ENCODE data around the gene SERTAD4.

The SERTAD4 gene

GRCh38 chr1:210222340-210223006 is 10.1 kb upstream of the SERTAD4 start:
- no peak overlapping the region for H3K4me3 Mint-ChIP-seq
- no peak overlapping the region for H3K27ac Mint-ChIP-seq
- no peak for ATAC-seq
- H3K27me3 Mint-ChIP-seq = peaks cover 13% of the 10 kb centered on the region
- H3K4me1 Mint-ChIP-seq = no peaks in the 10 kb centered on the region
- no peaks in the 10 kb centered on the region for H3K36me3 Mint-ChIP-seq
- H3K9me3 Mint-ChIP-seq = no peaks in the 10 kb centered on the region

- Mint-ChIP-seq H3K4me3 (no peak overlapping the region), H3K9me3 (no peaks in the 10 kb centered on the region), H3K27ac (no peak overlapping the region), H3K27me3 (peaks cover 13% of the 10 kb centered on the region), H3K4me1 (no peaks in the 10 kb centered on the region), H3K36me3 (no peaks in the 10 kb centered on the region)
- ATAC-seq = no peak
Measured at GRCh38 chr1:210223226-210223904, 9.2 kb upstream of the SERTAD4 start.

DNA sequence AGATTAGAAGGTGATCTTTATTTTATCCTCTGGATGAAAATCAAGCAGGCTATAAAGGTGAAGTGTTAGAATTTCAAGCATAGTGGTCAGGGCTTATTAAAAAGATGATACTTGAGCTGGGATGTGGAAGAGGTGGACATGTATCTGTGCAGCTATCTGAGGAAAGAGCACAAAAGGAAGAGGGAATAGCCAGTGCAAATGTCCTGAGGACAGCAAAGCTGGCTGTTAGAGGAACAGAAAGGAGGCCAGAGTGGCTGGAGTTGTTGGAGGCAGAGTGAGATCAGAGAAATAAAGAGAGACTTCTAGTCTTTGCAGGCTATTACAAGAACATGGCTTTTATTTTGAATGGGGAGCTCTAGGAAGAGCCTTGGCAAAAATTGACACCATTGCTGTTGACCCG is 4.4 kb upstream of the SERTAD4 start:
- Mint-ChIP-seq H3K9me3 (no peaks in the 10 kb centered on the region), H3K27ac (no peak overlapping the region), H3K4me1 (no peaks in the 10 kb centered on the region), H3K36me3 (no peaks in the 10 kb centered on the region), H3K27me3 (peaks cover 15% of the 10 kb centered on the region), H3K4me3 (no peak overlapping the region)
- ATAC-seq = no peak

DNA sequence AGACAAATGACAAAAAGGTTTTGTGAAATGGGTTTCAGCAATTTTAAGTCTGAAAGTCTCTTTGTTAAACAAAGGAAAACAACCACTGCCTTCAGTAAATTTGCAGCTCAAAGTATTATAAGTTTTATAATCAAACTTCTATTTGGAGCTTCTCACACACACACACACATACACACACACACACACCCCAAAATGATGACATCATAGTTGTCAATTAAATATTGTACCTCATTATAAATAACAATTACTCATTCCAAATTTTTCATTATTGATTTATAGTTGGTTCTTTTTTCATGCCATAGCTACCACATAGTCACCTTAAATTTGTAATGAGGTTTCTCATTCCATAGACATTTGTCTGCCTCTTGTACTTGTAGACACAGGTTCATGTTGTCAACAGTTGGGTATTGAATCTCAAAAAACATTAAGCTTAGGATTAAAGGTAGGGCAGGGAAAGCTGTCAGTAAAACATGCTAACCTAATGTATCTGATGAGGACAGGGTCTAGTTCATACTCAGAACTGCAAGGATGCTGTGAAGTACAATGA is 2.4 kb upstream of the SERTAD4 start:
- ATAC-seq = no peak
- H3K4me1 Mint-ChIP-seq = peaks cover 6% of the 10 kb centered on the region
- no peaks in the 10 kb centered on the region for H3K36me3 Mint-ChIP-seq
- no peak overlapping the region for H3K27ac Mint-ChIP-seq
- peaks cover 29% of the 10 kb centered on the region for H3K27me3 Mint-ChIP-seq
- H3K4me3 Mint-ChIP-seq = no peak overlapping the region
- no peaks in the 10 kb centered on the region for H3K9me3 Mint-ChIP-seq

DNA sequence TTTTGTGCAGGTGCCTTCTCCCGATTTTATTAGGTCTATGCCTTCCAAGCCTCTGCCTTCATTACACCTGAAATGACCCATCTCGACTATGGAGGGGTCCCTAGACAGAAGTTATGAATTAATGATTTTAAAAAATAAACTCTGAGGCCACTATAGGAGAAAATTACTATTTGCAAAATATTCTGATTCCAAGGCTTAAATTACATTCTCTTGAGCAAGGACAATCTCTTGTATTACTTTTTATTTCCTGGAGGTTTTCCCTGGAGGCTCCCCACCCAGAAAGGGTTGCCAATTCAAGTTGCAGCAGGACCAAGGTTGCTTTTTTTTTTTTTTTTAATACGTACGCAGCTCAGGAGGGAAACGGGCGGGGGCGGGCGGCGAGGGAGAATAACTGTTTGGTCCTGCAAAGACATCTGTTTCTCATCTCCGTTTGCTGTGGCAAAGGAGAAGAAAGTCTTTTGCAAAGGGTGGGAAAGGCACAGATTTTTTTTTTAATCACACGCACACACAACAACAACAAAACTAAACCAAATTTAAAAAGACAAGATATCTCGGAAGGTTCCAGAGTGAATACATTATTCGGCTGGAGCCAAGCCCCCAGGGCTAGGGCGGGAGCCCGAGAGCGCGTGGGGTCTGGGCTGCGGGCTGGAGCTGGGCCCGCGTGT is 618 bp upstream of the SERTAD4 start:
- Mint-ChIP-seq H3K9me3 (no peaks in the 10 kb centered on the region), H3K27ac (no peak overlapping the region), H3K27me3 (peaks cover 45% of the 10 kb centered on the region), H3K4me3 (peak overlapping the region; percentile 63), H3K4me1 (peaks cover 6% of the 10 kb centered on the region), H3K36me3 (no peaks in the 10 kb centered on the region)
- ATAC-seq = no peak

DNA sequence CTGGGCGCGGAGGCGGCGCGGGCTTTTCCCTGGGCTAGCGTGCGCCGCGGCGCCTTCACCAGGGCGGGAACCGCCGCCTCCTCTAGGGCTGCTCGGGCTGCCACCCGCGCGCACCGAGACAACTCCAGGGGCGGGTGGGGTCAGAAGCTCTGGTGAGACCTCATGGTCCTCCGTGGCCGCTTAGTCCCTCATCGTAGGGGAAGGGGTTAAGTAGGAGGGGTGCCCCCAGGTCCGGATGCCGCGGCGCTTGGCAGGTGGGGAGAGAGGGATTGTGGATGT is 559 bp downstream of the SERTAD4 start:
- H3K4me1 Mint-ChIP-seq = peaks cover 6% of the 10 kb centered on the region
- peak overlapping the region; percentile 52 for H3K4me3 Mint-ChIP-seq
- no peaks in the 10 kb centered on the region for H3K9me3 Mint-ChIP-seq
- peaks cover 54% of the 10 kb centered on the region for H3K27me3 Mint-ChIP-seq
- no peak overlapping the region for H3K27ac Mint-ChIP-seq
- peak; percentile 53 for ATAC-seq
- H3K36me3 Mint-ChIP-seq = no peaks in the 10 kb centered on the region

- Mint-ChIP-seq H3K36me3 (no peaks in the 10 kb centered on the region), H3K9me3 (no peaks in the 10 kb centered on the region), H3K4me1 (peaks cover 6% of the 10 kb centered on the region), H3K27me3 (peaks cover 54% of the 10 kb centered on the region), H3K4me3 (peak overlapping the region; percentile 52), H3K27ac (no peak overlapping the region)
- ATAC-seq = peak; percentile 52
Measured at GRCh38 chr1:210233495-210234328, 1.1 kb downstream of the SERTAD4 start.

- Mint-ChIP-seq H3K27me3 (peaks cover 57% of the 10 kb centered on the region), H3K9me3 (no peaks in the 10 kb centered on the region), H3K4me1 (peaks cover 6% of the 10 kb centered on the region), H3K4me3 (no peak overlapping the region), H3K27ac (no peak overlapping the region), H3K36me3 (no peaks in the 10 kb centered on the region)
- ATAC-seq = no peak
Measured at GRCh38 chr1:210234329-210234757, 1.7 kb downstream of the SERTAD4 start.

DNA sequence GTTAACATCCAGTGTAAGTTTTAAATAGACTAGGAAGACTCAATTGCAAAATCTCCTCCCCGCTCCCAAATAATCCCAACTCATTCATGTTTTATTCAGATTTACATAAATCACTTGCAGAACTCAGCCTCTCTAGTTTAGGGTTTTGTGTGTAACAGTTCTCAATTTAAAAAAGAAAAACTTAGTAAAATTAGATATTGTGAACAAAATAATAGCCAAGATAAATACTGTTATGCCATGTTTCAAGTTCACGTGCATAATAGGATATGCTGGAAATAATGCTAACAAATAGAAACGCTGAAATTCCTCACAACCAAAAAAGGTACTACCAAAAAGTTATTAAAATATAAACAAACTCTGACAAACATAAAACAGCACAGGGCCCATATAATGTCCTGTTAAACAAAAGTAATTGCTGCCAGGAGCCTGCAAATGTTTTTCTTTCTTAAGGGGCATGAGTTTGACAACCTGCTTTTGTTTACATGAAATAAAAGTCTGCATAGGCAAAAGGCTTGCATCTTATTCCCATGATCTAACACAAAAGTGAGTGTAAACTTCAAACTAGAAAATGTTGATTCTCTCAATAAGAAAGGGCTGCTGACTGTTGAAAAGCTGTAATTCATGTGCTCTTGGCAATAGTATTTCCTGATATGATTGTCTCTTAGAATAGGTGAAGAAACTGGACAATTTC is 2.9 kb downstream of the SERTAD4 start:
- H3K27ac Mint-ChIP-seq = no peak overlapping the region
- peaks cover 6% of the 10 kb centered on the region for H3K4me1 Mint-ChIP-seq
- H3K27me3 Mint-ChIP-seq = peaks cover 64% of the 10 kb centered on the region
- H3K4me3 Mint-ChIP-seq = no peak overlapping the region
- no peak for ATAC-seq
- no peaks in the 10 kb centered on the region for H3K9me3 Mint-ChIP-seq
- no peaks in the 10 kb centered on the region for H3K36me3 Mint-ChIP-seq

DNA sequence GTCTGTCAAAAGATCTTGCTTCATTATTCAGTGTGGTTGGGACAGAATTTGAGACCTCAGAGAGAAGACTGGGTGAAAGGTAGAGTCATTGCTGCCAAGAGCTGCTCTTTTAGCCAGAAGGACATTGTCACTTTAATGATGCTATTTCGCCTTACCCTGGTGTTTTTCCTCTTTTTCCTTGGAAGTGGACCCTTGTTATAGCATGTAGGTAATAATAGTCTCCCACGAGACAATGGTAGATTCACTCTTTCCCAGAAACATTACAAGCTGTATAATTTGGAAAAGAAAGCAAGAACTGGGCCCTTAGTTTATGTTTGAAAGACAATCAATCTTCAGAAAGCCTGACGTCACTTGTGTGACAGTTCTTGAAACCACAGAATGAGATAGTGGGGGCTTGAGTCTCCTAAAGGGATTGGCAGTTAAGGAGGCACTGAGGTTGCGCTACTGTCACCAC is 3.8 kb downstream of the SERTAD4 start:
- H3K9me3 Mint-ChIP-seq = no peaks in the 10 kb centered on the region
- H3K27me3 Mint-ChIP-seq = peaks cover 72% of the 10 kb centered on the region
- no peaks in the 10 kb centered on the region for H3K36me3 Mint-ChIP-seq

DNA sequence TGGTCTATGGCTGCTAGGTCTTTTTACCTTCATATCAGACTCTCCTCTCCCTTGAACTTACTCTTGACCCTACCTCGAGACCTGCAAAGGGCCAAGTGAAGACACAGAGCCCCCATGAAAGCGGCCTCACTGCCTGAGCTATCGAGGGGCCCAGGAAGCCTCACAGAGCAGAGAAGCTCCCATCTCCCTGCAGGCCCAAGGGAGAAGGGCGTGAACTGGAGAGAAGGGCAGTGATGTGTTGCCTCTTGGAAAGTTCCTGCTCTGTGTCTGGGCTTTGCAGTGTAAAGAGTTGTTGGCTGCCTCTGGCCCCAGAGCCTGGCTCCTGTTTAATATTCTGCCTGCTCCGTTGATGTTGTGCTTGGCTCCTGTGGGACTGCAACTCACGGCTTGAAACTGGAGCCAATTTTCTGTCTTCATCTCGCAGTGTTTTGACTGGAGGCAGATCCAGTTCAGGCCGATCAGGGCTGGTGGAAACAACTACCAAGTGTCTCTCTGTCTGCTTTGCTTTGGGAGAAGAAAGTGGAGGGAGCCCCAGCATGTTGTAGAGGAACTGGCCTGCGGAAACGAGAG is 4.3 kb downstream of the SERTAD4 start:
- Mint-ChIP-seq H3K4me1 (peaks cover 6% of the 10 kb centered on the region), H3K9me3 (no peaks in the 10 kb centered on the region), H3K4me3 (no peak overlapping the region), H3K27ac (no peak overlapping the region), H3K36me3 (no peaks in the 10 kb centered on the region), H3K27me3 (peaks cover 74% of the 10 kb centered on the region)
- ATAC-seq = no peak

More for the DNA sequence above, 3.8 kb downstream of the SERTAD4 start:
- ATAC-seq = no peak
- Mint-ChIP-seq H3K4me1 (peaks cover 6% of the 10 kb centered on the region), H3K27ac (no peak overlapping the region), H3K4me3 (no peak overlapping the region)

DNA sequence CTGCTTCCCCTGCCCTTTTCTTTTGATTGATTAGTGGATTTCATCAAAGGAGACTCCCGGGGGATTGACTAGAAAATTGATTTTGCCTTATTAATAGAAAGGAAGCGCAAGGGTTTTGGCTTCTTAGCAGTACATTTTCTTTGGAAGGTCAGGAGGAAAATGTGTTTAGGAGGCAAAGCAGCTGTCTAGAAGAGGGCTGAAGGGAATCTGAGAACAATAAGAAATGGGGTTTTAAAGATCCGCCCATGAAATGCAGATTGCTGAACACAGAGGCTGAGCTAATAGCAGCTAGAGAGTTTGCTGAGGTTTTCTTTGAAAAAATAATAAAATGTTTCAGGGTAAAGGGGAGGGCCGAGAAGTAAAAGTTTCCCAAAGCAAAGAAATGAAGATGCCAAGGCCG is 4.9 kb downstream of the SERTAD4 start:
- no peaks in the 10 kb centered on the region for H3K36me3 Mint-ChIP-seq
- no peak for ATAC-seq
- peaks cover 74% of the 10 kb centered on the region for H3K27me3 Mint-ChIP-seq
- H3K4me1 Mint-ChIP-seq = peaks cover 6% of the 10 kb centered on the region
- H3K27ac Mint-ChIP-seq = no peak overlapping the region
- no peak overlapping the region for H3K4me3 Mint-ChIP-seq
- no peaks in the 10 kb centered on the region for H3K9me3 Mint-ChIP-seq

GRCh38 chr1:210237981-210238380 is 5.4 kb downstream of the SERTAD4 start:
- ATAC-seq = no peak
- no peaks in the 10 kb centered on the region for H3K9me3 Mint-ChIP-seq
- H3K4me1 Mint-ChIP-seq = peaks cover 6% of the 10 kb centered on the region
- H3K4me3 Mint-ChIP-seq = no peak overlapping the region
- H3K27ac Mint-ChIP-seq = no peak overlapping the region
- no peaks in the 10 kb centered on the region for H3K36me3 Mint-ChIP-seq
- H3K27me3 Mint-ChIP-seq = peaks cover 79% of the 10 kb centered on the region

- Mint-ChIP-seq H3K4me3 (no peak overlapping the region), H3K4me1 (no peaks in the 10 kb centered on the region), H3K9me3 (no peaks in the 10 kb centered on the region), H3K27ac (no peak overlapping the region), H3K36me3 (no peaks in the 10 kb centered on the region), H3K27me3 (peaks cover 79% of the 10 kb centered on the region)
- ATAC-seq = no peak
Measured at GRCh38 chr1:210239349-210240111, 6.9 kb downstream of the SERTAD4 start.

Data from stimulated activated memory B cell treated with anti-CD40 and anti-IgM and Interleukin-4, amounts not matched to agents 10 μg/mL and 1 μg/mL and 100 μg/mL, for 72 hours (primary cell).